EL (cell line): Measurements from ENCODE around the gene EVA1B.

ENCODE experiments used
- DNase-seq: peaks from one replicate; pipeline ENCODE4 v3.0.0-alpha.2; 2016

Gene EVA1B

GRCh38 chr1:36274201-36274600 is 49.2 kb downstream of the EVA1B start:
- no peak for DNase-seq

GRCh38 chr1:36273024-36273423 is 50.4 kb downstream of the EVA1B start:
- no peak for DNase-seq
